IPS-NIHi7 (cell line): Measurements from ENCODE around the gene ARFGEF3.
A peak's percentile ranks its signal among the peaks of the same experiment; 100 is the strongest.
"Not testable (repeated sequence)": the region's sequence is repeated elsewhere in the genome, so short reads cannot be mapped to it uniquely, and the experiment has no call there.

ENCODE experiments used
- DNase-seq: peaks from one replicate; pipeline ENCODE4 v3.0.0; 2012; ENCODE audit warnings: mixed read lengths; ENCODE audit errors: extremely low spot score

Gene ARFGEF3

GRCh38 chr6:138161338-138162110, at the start of gene ARFGEF3:
Gene ARFGEF3 (plus strand): TSS chr6:138161939. CDS start chr6:138162087, 148 bp downstream.
- peak; percentile 85 for DNase-seq

- DNase-seq = no peak
Observed at GRCh38 chr6:138113588-138114210, 48.0 kb upstream of the ARFGEF3 start.

GRCh38 chr6:138115201-138115600, 46.5 kb upstream of the ARFGEF3 start:
- DNase-seq = no peak

GRCh38 chr6:138115877-138116660, 45.7 kb upstream of the ARFGEF3 start:
- peak; percentile 64 for DNase-seq

GRCh38 chr6:138116661-138116999, 45.1 kb upstream of the ARFGEF3 start:
- no peak for DNase-seq

- DNase-seq = no peak
Observed at GRCh38 chr6:138117376-138117914, 44.3 kb upstream of the ARFGEF3 start.

- DNase-seq = not testable (repeated sequence)
Observed at GRCh38 chr6:138119229-138119628, 42.5 kb upstream of the ARFGEF3 start.

- DNase-seq = no peak
Observed at GRCh38 chr6:138119976-138120375, 41.8 kb upstream of the ARFGEF3 start.

- DNase-seq = no peak
Observed at GRCh38 chr6:138124096-138124495, 37.6 kb upstream of the ARFGEF3 start.

- DNase-seq = no peak
Observed at GRCh38 chr6:138128096-138128495, 33.6 kb upstream of the ARFGEF3 start.

GRCh38 chr6:138129190-138129589, 32.5 kb upstream of the ARFGEF3 start:
- peak; percentile 39 for DNase-seq

GRCh38 chr6:138142806-138143205, 18.9 kb upstream of the ARFGEF3 start:
- no peak for DNase-seq

- DNase-seq = no peak
Observed at GRCh38 chr6:138145402-138145801, 16.3 kb upstream of the ARFGEF3 start.

GRCh38 chr6:138146544-138146943, 15.2 kb upstream of the ARFGEF3 start:
- no peak for DNase-seq

GRCh38 chr6:138155443-138155842, 6.3 kb upstream of the ARFGEF3 start:
- DNase-seq = no peak

GRCh38 chr6:138157986-138158638, 3.6 kb upstream of the ARFGEF3 start:
- no peak for DNase-seq

- no peak for DNase-seq
Observed at GRCh38 chr6:138159246-138159645, 2.5 kb upstream of the ARFGEF3 start.

- DNase-seq = no peak
Observed at GRCh38 chr6:138160329-138161087, 1.2 kb upstream of the ARFGEF3 start.

- no peak for DNase-seq
Observed at GRCh38 chr6:138161088-138161337, 726 bp upstream of the ARFGEF3 start.

GRCh38 chr6:138162111-138162954, 594 bp downstream of the ARFGEF3 start:
- peak; percentile 50 for DNase-seq
